GM12801 (cell line): ENCODE data around the gene ZNF423.

Experiments used
- TF ChIP-seq, protein P1 (sequence below): IDR thresholded peaks from one replicate; pipeline ENCODE4 v1.5.1; 2011; ENCODE audit warnings: control low read depth; ENCODE audit not compliant: insufficient read length; ENCODE audit errors: extremely low read depth

Gene ZNF423

DNA sequence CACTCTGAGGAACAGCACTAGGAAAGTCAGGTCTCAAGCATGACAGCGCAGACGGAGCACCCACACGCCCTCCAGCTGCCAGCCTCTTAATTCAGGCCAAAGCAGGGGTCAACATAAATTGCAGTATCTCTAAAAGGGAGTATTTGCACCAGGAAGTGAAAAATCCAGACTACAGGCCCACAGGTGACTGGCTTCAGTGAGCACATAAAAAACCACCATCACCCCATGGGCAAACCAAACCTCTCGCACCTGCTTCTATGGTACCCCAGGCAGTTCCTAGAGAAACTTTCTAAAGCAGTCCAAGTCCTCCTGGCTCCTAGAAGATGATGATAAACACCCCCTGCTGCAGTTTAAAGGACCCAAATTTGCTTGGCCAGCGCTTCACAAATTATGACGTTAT, 129.8 kb downstream of the ZNF423 start:
- TF ChIP-seq, protein P1, sequence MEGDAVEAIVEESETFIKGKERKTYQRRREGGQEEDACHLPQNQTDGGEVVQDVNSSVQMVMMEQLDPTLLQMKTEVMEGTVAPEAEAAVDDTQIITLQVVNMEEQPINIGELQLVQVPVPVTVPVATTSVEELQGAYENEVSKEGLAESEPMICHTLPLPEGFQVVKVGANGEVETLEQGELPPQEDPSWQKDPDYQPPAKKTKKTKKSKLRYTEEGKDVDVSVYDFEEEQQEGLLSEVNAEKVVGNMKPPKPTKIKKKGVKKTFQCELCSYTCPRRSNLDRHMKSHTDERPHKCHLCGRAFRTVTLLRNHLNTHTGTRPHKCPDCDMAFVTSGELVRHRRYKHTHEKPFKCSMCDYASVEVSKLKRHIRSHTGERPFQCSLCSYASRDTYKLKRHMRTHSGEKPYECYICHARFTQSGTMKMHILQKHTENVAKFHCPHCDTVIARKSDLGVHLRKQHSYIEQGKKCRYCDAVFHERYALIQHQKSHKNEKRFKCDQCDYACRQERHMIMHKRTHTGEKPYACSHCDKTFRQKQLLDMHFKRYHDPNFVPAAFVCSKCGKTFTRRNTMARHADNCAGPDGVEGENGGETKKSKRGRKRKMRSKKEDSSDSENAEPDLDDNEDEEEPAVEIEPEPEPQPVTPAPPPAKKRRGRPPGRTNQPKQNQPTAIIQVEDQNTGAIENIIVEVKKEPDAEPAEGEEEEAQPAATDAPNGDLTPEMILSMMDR = no peak

DNA sequence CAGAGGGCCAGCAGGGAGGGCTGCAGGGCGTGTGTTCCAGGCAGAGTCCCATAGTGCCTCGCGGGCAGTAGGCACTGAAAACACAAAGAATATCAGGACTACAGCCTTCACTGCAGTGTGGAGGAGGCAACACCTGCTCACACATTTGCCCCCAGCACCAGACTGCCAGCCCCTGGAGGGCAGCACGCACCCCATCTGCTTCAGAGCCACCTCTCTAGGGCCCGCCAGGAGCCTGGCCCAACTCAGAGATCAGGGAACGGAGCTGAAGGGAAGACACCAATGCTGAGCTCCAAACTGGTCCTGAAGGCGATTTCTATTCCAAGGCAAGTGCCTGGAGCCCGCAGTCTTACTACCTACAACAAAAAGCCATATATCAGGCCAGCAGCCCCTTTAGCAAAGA, 130.3 kb downstream of the ZNF423 start:
- TF ChIP-seq, protein P1 = no peak

DNA sequence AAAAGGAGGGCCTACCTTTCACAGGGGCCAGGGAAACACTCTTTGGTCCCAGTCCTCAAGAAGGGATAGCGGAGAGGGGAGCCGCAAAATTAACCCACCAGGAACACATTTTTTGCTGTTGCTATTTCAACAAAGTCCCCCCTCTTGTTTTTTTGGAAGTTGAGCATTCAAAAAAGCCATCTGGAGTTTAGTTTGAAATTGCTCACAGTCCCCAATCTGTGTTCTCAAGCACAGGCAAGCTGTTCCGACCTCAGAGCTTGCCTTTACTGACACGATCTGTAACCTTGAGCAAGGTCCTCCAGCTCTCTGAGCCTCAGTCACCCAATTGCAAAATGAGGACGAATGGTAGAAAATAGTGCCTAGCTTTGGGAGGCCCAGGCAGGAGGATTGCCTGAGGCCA, 131.1 kb downstream of the ZNF423 start:
- TF ChIP-seq, protein P1 = no peak

DNA sequence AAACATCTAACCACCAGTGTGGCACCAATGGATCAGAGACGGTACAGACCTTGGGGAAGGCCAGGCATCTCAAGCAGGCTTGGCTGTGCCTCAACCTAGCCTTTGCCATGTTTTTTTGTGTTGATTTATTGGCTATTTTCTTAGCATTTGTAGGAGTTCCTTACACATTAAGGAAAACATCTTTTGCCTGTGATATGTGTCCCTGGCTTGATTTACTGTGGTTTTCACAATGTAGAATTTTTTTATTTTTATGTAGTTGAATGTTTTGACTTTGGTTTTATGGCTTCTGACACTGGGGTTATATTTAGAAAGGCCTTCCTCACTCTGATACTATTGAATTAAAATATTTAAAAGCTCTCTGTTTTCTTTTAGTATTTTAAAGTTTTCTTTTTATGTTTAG, 132.6 kb downstream of the ZNF423 start:
- TF ChIP-seq, protein P1 = no peak

DNA sequence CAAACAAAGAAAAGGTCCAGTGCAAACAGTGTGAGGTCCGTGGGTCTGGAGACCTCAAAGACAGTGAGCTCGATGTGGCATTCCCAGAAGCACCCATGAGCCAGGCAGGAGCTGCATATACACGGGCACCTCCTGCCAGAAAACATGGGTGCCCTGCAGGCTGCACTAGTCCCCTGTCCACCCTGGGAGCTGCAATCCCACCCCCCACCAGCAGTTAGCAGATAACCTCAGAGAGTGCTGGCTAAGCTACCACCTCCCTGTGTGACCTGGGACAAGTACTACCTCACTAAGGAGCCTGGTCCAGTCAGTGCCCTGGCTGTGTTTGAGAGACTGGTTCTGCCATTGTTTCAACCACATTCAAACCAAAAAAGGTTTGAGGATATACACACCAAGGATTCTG, 135.7 kb downstream of the ZNF423 start:
- TF ChIP-seq, protein P1 = no peak

DNA sequence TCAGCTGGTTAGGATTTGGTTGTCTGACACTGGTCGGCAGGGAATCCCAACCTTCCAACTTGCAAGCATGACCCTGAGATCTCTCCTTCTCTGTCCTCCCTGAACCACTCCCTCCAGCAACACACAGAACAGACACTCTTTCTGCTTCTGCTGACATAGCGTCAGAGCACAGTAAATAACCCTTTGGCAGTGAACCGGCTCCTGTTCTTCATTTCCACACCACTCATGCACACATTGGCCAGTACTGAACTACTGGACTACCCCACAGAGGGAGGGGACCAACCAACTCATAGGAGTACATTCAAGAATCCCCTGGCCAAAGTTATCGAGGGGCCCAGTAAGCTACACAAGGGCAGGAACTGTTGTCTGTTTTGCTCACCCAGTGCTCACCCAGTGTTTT, 138.2 kb downstream of the ZNF423 start:
- TF ChIP-seq, protein P1 = no peak

DNA sequence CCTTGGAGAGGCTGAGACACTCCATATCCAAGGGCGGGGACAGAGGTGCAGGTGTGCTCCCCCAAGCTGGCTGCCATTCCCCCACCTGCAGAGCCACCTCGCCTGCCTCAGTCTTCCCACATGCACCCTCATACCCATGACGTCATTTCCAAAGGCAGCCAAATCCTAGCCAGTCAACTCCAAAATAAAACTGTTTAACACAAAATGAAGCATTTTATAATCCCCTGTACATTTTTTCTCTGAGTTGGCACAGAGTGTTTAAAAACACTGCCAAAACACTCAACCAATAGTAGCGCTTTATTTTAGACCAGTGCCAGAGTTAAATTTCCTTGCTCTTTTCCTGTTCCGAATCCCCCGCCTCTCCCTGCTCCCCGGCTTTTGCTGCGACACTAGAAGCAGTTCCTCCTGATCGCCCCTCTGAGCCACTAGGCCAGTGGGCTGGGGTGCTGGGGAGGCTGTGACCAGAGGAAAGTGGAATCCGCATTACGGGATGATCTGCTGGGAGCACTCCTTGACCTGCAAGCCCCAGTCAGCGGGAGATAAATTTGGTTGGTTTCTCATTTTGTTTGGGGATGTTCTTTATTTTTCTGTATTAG, 139.5 kb downstream of the ZNF423 start:
- TF ChIP-seq, protein P1 = no peak

DNA sequence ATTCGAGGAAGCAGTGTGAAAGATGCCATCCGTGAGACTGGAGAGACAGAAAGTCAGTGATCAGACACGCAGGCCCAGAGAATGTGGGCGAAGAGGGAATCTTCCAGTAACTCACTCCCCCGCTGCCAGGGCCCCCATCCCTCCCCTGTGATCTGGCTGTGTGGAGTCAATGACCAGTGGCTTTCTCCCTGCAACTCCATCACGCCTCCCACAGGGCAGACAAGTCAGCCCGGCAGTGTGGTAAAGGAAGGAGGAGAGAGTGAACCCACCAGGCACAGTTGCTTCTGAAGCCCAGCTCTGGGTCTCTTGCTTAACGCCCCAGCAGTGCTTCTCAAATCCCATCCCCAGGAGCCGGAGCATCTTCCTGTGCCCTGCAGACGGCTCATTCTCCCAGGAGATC, 142.1 kb downstream of the ZNF423 start:
- TF ChIP-seq, protein P1 = no peak
